Gastroesophageal sphincter (tissue), 4 donors: ENCODE results near the gene DIRAS1. TPM values are rescaled to one million over a fixed set of nuclear protein-coding genes. Genes with fewer than 3 reads are reported as not detected.

Experiments used
- ATAC-seq: fragments of 150-250 bp; one replicate; pipeline ENCODE4 v1.9.1; 2016; ENCODE audit warnings: mild to moderate bottlenecking, moderate library complexity
- H3K27ac ChIP-seq, 4 donors: fragments of 200-600 bp; sonication (generic) in 3 of 4; 1 replicate in 3 of 4; 2 replicates in 1 of 4; pipeline ENCODE4 v1.5.1; 2016 to 2019
- H3K27me3 ChIP-seq: fragments of 200-600 bp; sonication (generic); one replicate; pipeline ENCODE4 v1.5.1; 2019
- H3K36me3 ChIP-seq, 2 donors: fragments of 200-600 bp; sonication (generic); one replicate each; pipeline ENCODE4 v1.5.1; 2019; ENCODE audit warnings: control low read depth in 1 of 2
- H3K4me1 ChIP-seq, 3 donors: fragments of 200-600 bp; sonication (generic); 1 replicate in 2 of 3; 2 replicates in 1 of 3; pipeline ENCODE4 v1.5.1; 2016 to 2019; ENCODE audit warnings: control low read depth in 2 of 3
- H3K4me3 ChIP-seq, 2 donors: fragments of 200-600 bp; sonication (generic); one replicate each; pipeline ENCODE4 v1.5.1; 2019; ENCODE audit warnings: mild to moderate bottlenecking in 1 of 2, moderate library complexity in 1 of 2
- H3K9me3 ChIP-seq, 3 donors: fragments of 200-600 bp; sonication (generic); one replicate each; pipeline ENCODE4 v1.5.1; 2017 to 2019; ENCODE audit warnings: control low read depth in 2 of 3
- EP300 ChIP-seq: sonication (generic); formaldehyde crosslinking; IDR thresholded peaks from one replicate; pipeline ENCODE4 v1.6.1; 2017; ENCODE audit warnings: antibody characterized with exemption, mild to moderate bottlenecking
- POLR2A ChIP-seq, 2 donors: fragments of 450-650 bp; IDR thresholded peaks; one replicate each; pipeline ENCODE4 v1.6.1; 2017; ENCODE audit warnings: antibody characterized with exemption in 2 of 2, mild to moderate bottlenecking in 2 of 2, moderate library complexity in 1 of 2
- POLR2AphosphoS5 ChIP-seq: sonication (generic); formaldehyde crosslinking; IDR thresholded peaks from one replicate; pipeline ENCODE4 v1.6.1; 2017; ENCODE audit warnings: antibody characterized with exemption
- WGBS, 2 donors: methylation state at CpG; one replicate each; pipeline ENCODE4 v1.1.5; 2018; ENCODE audit warnings: low coverage in 1 of 2; 5-methylcytosine and 5-hydroxymethylcytosine counted together
- total RNA-seq, 4 donors: library from RNA; depleted of rRNA; stranded (reverse); fragments of >200 nt; gene quantifications; one replicate each; pipeline ENCODE4 v1.1.0, GENCODE V29; 2016
- TF ChIP-seq, protein P1 (sequence below), 4 experiments: fragments of 200-600 bp in 2 of 4; fragments of 450-650 bp in 2 of 4; sonication (generic) in 1 of 4; IDR thresholded peaks; one replicate each; pipeline ENCODE4 v1.5.1; 2017 to 2019; ENCODE audit warnings: antibody characterized with exemption in 4 of 4, mild to moderate bottlenecking in 2 of 4, moderate library complexity in 2 of 4

The DIRAS1 gene
- total RNA-seq, 4 donors from 2014 or later = 4.7 to 25.8 (median 11.7) TPM

DNA sequence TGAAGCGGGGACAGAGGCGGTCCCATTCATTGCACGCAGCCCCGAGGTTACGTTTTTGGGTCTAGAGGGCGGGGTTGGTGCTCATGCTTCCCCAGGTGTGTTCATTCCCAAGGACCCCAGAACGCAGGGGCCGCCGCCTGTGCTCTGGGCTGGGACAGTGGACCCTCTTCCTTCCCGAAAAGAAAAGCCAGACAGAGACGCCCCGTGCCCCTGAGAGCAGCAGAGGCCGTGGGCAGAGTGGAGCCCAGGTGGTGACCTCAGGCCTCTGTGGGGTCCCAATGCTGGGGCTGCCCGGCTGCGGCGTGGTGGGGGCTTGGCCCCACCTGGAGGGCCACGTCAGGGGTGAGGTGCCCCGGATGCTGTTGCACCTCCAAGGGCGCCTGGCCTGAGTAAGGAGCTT lies 46.5 kb upstream of the DIRAS1 start:
- H3K36me3 ChIP-seq = peaks cover 0 to 70% of the 10 kb centered on the region in 2 donors
- WGBS, 2 donors = no CpG with 5 or more reads among the region's 19 CpGs
- H3K27me3 ChIP-seq = no peaks in the 10 kb centered on the region
- no peak overlapping the region for H3K27ac ChIP-seq
- TF ChIP-seq, protein P1, sequence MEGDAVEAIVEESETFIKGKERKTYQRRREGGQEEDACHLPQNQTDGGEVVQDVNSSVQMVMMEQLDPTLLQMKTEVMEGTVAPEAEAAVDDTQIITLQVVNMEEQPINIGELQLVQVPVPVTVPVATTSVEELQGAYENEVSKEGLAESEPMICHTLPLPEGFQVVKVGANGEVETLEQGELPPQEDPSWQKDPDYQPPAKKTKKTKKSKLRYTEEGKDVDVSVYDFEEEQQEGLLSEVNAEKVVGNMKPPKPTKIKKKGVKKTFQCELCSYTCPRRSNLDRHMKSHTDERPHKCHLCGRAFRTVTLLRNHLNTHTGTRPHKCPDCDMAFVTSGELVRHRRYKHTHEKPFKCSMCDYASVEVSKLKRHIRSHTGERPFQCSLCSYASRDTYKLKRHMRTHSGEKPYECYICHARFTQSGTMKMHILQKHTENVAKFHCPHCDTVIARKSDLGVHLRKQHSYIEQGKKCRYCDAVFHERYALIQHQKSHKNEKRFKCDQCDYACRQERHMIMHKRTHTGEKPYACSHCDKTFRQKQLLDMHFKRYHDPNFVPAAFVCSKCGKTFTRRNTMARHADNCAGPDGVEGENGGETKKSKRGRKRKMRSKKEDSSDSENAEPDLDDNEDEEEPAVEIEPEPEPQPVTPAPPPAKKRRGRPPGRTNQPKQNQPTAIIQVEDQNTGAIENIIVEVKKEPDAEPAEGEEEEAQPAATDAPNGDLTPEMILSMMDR (IDR thresholded peaks at IDR 0.05) = no peak
- ATAC-seq = no peak
- H3K4me3 ChIP-seq = no peak overlapping the region
- H3K9me3 ChIP-seq = no peaks in the 10 kb centered on the region
- peaks cover 0 to 45% (median 25%) of the 10 kb centered on the region in 3 donors for H3K4me1 ChIP-seq

DNA sequence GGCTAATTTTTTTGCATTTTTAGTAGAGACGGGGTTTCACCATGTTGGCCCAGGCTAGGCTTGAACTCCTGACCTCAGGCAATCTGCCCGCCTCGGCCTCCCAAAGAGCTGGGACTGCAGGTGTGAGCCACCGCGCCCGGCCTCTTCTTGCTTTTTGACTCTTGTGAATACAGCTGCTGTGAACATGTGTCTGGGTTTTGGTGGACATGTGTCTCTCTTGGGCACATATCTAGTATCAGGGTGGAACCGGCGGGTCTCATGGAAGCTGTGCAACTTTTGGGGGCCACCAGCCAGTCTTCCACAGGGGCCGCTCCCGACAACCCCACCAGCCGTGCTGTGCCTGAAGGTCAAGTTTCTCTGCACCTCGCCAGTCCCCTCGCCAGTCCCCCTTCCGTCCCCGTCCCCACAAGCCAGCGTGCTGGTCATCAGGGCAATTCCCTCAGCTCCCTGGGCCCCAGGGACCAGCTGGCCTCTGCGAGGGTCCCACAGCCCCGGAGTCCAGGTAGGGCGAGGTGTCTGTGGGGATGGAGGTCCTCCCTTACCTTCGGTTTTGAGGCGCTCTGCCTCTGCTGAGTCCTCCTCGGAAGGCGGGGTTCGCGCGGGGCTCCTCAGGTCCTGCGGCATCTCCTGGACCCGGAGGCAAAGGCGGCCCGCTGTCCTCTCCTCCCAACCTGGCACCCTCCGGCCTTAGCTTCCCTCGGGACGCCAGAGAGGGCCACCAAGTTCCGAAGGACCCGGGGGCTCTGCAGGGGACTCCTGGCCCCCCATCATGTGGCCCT lies 45.6 kb upstream of the DIRAS1 start:
- WGBS, 2 donors = 60 to 90% methylated on average over 1 to 4 of the region's 35 CpGs
- Histone ChIP-seq H3K27me3 (no peaks in the 10 kb centered on the region), H3K4me3 (no peak overlapping the region), H3K27ac (no peak overlapping the region), H3K36me3 (peaks cover 0 to 76% of the 10 kb centered on the region in 2 donors), H3K4me1 (peaks cover 0 to 36% (median 19%) of the 10 kb centered on the region in 3 donors), H3K9me3 (no peaks in the 10 kb centered on the region)
- ATAC-seq = no peak
- TF ChIP-seq EP300 (no peak), POLR2A (IDR thresholded peaks at IDR 0.05) (no peak), POLR2AphosphoS5 (no peak)
- TF ChIP-seq, protein P1 (IDR thresholded peaks at IDR 0.05) = no peak

DNA sequence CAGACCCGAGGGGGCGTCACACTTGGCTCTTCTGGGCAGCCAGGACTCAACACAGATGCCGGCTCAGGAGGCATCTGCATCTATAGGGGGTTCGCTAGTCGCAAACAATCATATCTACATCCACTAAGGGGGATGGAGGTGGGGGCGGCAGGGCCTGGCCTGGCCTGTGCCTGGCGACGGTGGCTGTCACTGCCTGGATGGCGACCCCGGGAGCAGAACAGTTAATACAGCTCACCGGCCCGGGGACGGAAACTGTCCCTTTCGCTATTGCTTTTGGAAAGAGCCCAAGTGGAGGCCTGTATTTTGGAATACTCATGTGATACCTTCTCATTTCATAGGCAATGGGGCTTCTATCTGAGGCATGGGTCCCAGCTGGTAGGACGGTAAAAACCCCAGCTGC lies 44.2 kb upstream of the DIRAS1 start:
- WGBS, 2 donors = 93% methylated on average over 2 of the region's 15 CpGs; no CpG with 5 or more reads in 1 of the 2 donors

DNA sequence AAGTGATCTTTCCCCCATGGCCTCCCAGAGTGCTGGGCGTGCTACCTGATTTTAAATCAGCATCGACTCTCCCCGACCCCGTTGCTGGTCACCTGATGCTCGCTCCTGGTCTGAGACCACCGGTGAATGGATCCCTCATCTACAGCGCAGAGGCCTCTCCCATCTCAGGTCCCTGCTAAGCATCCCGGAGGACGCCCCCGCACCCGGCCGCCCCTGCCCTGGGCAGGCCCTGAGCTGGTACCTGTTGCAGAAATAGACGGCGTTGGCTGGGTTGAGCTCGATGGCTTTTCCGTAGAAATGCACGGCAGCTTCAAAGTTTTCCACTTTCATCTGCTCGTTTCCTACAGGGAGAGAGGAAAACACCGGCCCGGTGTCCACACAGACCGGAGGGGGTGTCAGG lies 43.8 kb upstream of the DIRAS1 start:
- H3K27me3 ChIP-seq = no peaks in the 10 kb centered on the region
- no peak overlapping the region for H3K27ac ChIP-seq
- no peak overlapping the region for H3K4me3 ChIP-seq
- no peaks in the 10 kb centered on the region for H3K9me3 ChIP-seq
- 61 to 90% methylated on average over 3 to 8 of the region's 21 CpGs for WGBS, 2 donors
- peaks cover 0 to 18% (median 3%) of the 10 kb centered on the region in 3 donors for H3K4me1 ChIP-seq
- TF ChIP-seq, protein P1 (IDR thresholded peaks at IDR 0.05) = no peak
- TF ChIP-seq POLR2AphosphoS5 = no peak
- peaks cover 0 to 90% of the 10 kb centered on the region in 2 donors for H3K36me3 ChIP-seq
- no peak for ATAC-seq

More for the DNA sequence above, 44.2 kb upstream of the DIRAS1 start:
- ATAC-seq = no peak
- Histone ChIP-seq H3K36me3 (peaks cover 0 to 85% of the 10 kb centered on the region in 2 donors), H3K4me3 (no peak overlapping the region), H3K4me1 (peaks cover 0 to 22% (median 7%) of the 10 kb centered on the region in 3 donors), H3K27me3 (no peaks in the 10 kb centered on the region), H3K27ac (no peak overlapping the region), H3K9me3 (no peaks in the 10 kb centered on the region)
- no peak for TF ChIP-seq EP300
- no peak for TF ChIP-seq POLR2AphosphoS5
- TF ChIP-seq POLR2A (IDR thresholded peaks at IDR 0.05) = no peak
- TF ChIP-seq, protein P1 (IDR thresholded peaks at IDR 0.05) = no peak

DNA sequence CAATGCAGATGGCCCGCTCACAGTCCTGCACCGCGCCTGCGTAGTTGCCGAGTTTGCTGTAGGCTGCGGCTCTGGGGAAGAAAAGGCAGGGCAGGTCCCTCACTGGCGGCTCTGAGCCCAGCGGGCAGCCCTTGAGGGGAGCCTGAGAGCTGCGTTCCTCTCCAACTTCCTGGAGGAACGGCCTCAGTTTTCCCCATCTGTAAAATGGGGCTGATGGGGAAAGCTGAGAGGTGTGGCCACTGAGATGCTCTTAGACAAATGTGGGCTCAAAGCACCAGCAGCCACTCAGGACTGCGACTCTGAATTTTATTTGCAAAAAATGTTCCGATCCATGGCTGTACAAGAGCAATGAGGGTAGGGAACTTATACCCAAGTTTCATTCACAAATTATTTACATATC lies 42.5 kb upstream of the DIRAS1 start:
- no peak for ATAC-seq
- Histone ChIP-seq H3K4me1 (peaks cover 0 to 5% (median 0%) of the 10 kb centered on the region in 3 donors), H3K4me3 (no peak overlapping the region), H3K27me3 (no peaks in the 10 kb centered on the region), H3K9me3 (no peaks in the 10 kb centered on the region), H3K36me3 (peaks cover 0 to 100% of the 10 kb centered on the region in 2 donors), H3K27ac (no peak overlapping the region)
- TF ChIP-seq POLR2A (IDR thresholded peaks at IDR 0.05) = no peak
- TF ChIP-seq, protein P1 (IDR thresholded peaks at IDR 0.05) = no peak
- no peak for TF ChIP-seq EP300
- TF ChIP-seq POLR2AphosphoS5 = no peak
- 87% methylated on average over 3 of the region's 12 CpGs; no CpG with 5 or more reads in 1 of the 2 donors for WGBS, 2 donors
